CD4-positive, alpha-beta T cell treated with Interferon gamma for 1 hour (primary cell): Measurements from ENCODE around the gene CHKA.

ENCODE experiments used
- DNase-seq: peaks from one replicate; pipeline ENCODE4 v3.0.0-alpha.2; 2020

CHKA gene

GRCh38 chr11:68121067-68121899 lies at the start of gene CHKA:
Gene CHKA, minus strand, starts transcription at chr11:68121388. Its CDS starts 211 bp downstream, at chr11:68121177.
- DNase-seq, result peak; percentile 90

- DNase-seq, result no peak
Measured at GRCh38 chr11:68169442-68169841, 48.3 kb upstream of the CHKA start.

GRCh38 chr11:68168694-68169093 lies 47.5 kb upstream of the CHKA start:
- no peak for DNase-seq

- no peak for DNase-seq
Measured at GRCh38 chr11:68167474-68167873, 46.3 kb upstream of the CHKA start.

- no peak for DNase-seq
Measured at GRCh38 chr11:68166969-68167368, 45.8 kb upstream of the CHKA start.

GRCh38 chr11:68165601-68166000 lies 44.4 kb upstream of the CHKA start:
- DNase-seq, result no peak

- DNase-seq, result no peak
Measured at GRCh38 chr11:68164437-68164836, 43.2 kb upstream of the CHKA start.

- DNase-seq, result no peak
Measured at GRCh38 chr11:68163691-68164090, 42.5 kb upstream of the CHKA start.

GRCh38 chr11:68160100-68160695 lies 39.0 kb upstream of the CHKA start:
- no peak for DNase-seq

- no peak for DNase-seq
Measured at GRCh38 chr11:68159665-68160064, 38.5 kb upstream of the CHKA start.

- no peak for DNase-seq
Measured at GRCh38 chr11:68159161-68159560, 38.0 kb upstream of the CHKA start.

- no peak for DNase-seq
Measured at GRCh38 chr11:68158580-68158979, 37.4 kb upstream of the CHKA start.

- DNase-seq, result no peak
Measured at GRCh38 chr11:68153742-68154141, 32.6 kb upstream of the CHKA start.

- DNase-seq, result no peak
Measured at GRCh38 chr11:68150037-68150436, 28.8 kb upstream of the CHKA start.

- no peak for DNase-seq
Measured at GRCh38 chr11:68149417-68149816, 28.2 kb upstream of the CHKA start.

GRCh38 chr11:68148879-68149278 lies 27.7 kb upstream of the CHKA start:
- DNase-seq, result no peak

GRCh38 chr11:68148071-68148805 lies 27.1 kb upstream of the CHKA start:
- DNase-seq, result no peak

- DNase-seq, result no peak
Measured at GRCh38 chr11:68146704-68147474, 25.7 kb upstream of the CHKA start.

GRCh38 chr11:68146010-68146540 lies 24.9 kb upstream of the CHKA start:
- peak; percentile 53 for DNase-seq

GRCh38 chr11:68145120-68145866 lies 24.1 kb upstream of the CHKA start:
- no peak for DNase-seq

- no peak for DNase-seq
Measured at GRCh38 chr11:68143310-68143689, 22.1 kb upstream of the CHKA start.
